H1 (cell line): ENCODE data around the gene RILP. TPM values are rescaled to one million over a fixed set of nuclear protein-coding genes. Genes with fewer than 3 reads are reported as not detected.

ENCODE experiments used
- KDM4A ChIP-seq: IDR thresholded peaks from one replicate; pipeline ENCODE4 v1.7.1; 2012; ENCODE audit warnings: low read depth, mild to moderate bottlenecking, moderate library complexity, low read length, inconsistent platforms; ENCODE audit not compliant: severe bottlenecking
- polyA plus RNA-seq, 7 experiments: library from polyadenylated mRNA; depleted of rRNA in 3 of 7; stranded (reverse) in 5 of 7; unstranded in 2 of 7; fragments of >200 nt in 5 of 7; fragments of 200-250 nt in 2 of 7; gene quantifications; 1 replicate in 5 of 7; 2 replicates in 1 of 7; 4 replicates in 1 of 7; pipeline versions ENCODE4 v1.2.1 to v1.2.3, GENCODE V29; 2011 to 2013; ENCODE audit warnings: missing spikeins in 2 of 7, mixed read lengths in 2 of 7
- total RNA-seq: library from RNA; stranded (reverse); fragmentation: NEBNext Ultra II Directional; extraction: Animal tissue kit (Norgen Biotek cat#: 25700); gene quantifications from 2 replicates; pipeline ENCODE4 v1.2.1, GENCODE V29; 2021

RILP gene
- total and polyA plus RNA-seq, 2 of the 8 experiments (the other 6 are each of a cell fraction or from before 2014, with no cell fraction given) = 6.8 to 7.2 TPM

- no peak for TF ChIP-seq KDM4A
Observed at GRCh38 chr17:1624650-1625049, 25.0 kb downstream of the RILP start (continued).
